Panc1 (cell line): ENCODE measurements around the gene GOLT1B. TPM values are rescaled to one million over a fixed set of nuclear protein-coding genes. Genes with fewer than 3 reads are reported as not detected.

ENCODE experiments used
- ATAC-seq: fragments of 200-7000 bp; cut with Tn5 transposase; 2 replicates; pipeline ENCODE4 v1.9.1; 2020; ENCODE audit warnings: mild to moderate bottlenecking, moderate library complexity
- Bru-seq: library from RNA; stranded (reverse); fragments of 400-500 nt; gene quantifications from one replicate; lab custom pipeline; 2021; lab: Mats Ljungman, UMichigan
- BruChase-seq, 2 experiments: library from RNA; stranded (reverse); fragments of 400-500 nt; gene quantifications; one replicate each; lab custom pipeline; 2021; lab: Mats Ljungman, UMichigan
- BruUV-seq: library from RNA; stranded (reverse); fragments of 400-500 nt; replicated peaks from 2 replicates; lab custom pipeline; 2021; lab: Mats Ljungman, UMichigan
- CTCF ChIA-PET: fragments of 300-600 bp; sonication (Branson Sonifier 250); formaldehyde crosslinking; loops from one replicate; lab custom pipeline; 2022; ENCODE audit warnings: antibody characterized with exemption; lab: Charles Lee
- POLR2A ChIA-PET: fragments of 300-600 bp; sonication (Branson Sonifier 250); formaldehyde crosslinking; loops from one replicate; lab custom pipeline; 2022; ENCODE audit warnings: antibody characterized with exemption; lab: Charles Lee
- DNase-seq: peaks from one replicate; pipeline ENCODE4 v3.0.0-alpha.2; 2010; ENCODE audit warnings: low read depth, low spot score
- H3K27ac ChIP-seq: 2 replicates; pipeline ENCODE4 v1.5.1; 2011; ENCODE audit warnings: mild to moderate bottlenecking, low read length, inconsistent platforms
- H3K27me3 ChIP-seq: fragments of 200-500 bp; sonication (Bioruptor generic); 2 replicates; pipeline ENCODE4 v1.6.0; 2014; ENCODE audit warnings: low read length, inconsistent platforms; ENCODE audit not compliant: control insufficient read depth, insufficient read depth
- H3K36me3 ChIP-seq: fragments of 200-500 bp; sonication (Bioruptor generic); 2 replicates; pipeline ENCODE4 v1.5.1; 2014; ENCODE audit warnings: inconsistent platforms, mild to moderate bottlenecking, low read length, moderate library complexity; ENCODE audit not compliant: control insufficient read depth, insufficient read depth
- H3K4me1 ChIP-seq: 2 replicates; pipeline ENCODE4 v1.5.1; 2011; ENCODE audit warnings: inconsistent platforms, mild to moderate bottlenecking, low read length, moderate library complexity; ENCODE audit not compliant: control insufficient read depth, insufficient read depth
- H3K4me3 ChIP-seq, 2 experiments: 2 replicates each; pipeline ENCODE4 v1.5.1; 2011 to 2012; ENCODE audit warnings: low read depth in 2 of 2, low read length in 2 of 2, mild to moderate bottlenecking in 2 of 2, inconsistent platforms in 1 of 2, moderate library complexity in 1 of 2
- H3K9me3 ChIP-seq: fragments of 200-500 bp; sonication (Bioruptor generic); 2 replicates; pipeline ENCODE4 v1.5.1; 2014; ENCODE audit warnings: low read depth, mild to moderate bottlenecking, inconsistent platforms, low read length, moderate library complexity; ENCODE audit not compliant: control insufficient read depth, insufficient read depth
- POLR2AphosphoS5 ChIP-seq: IDR thresholded peaks from 2 replicates; pipeline ENCODE4 v1.6.1; 2012; ENCODE audit warnings: mild to moderate bottlenecking, low read depth, low read length, moderate library complexity
- SIN3A ChIP-seq: IDR thresholded peaks from 2 replicates; pipeline ENCODE4 v1.6.1; 2012; ENCODE audit warnings: low read depth, mild to moderate bottlenecking, low read length, moderate library complexity, borderline replicate concordance; ENCODE audit not compliant: insufficient read depth
- TCF7L2 ChIP-seq: IDR thresholded peaks from 2 replicates; pipeline ENCODE4 v1.6.1; 2011; ENCODE audit warnings: mild to moderate bottlenecking, low read depth, low read length, inconsistent platforms
- in situ Hi-C: cut with HindIII; loops from 2 replicates; pipeline ENCODE4 v1.10.0; 2016; ENCODE audit warnings: low sequenced_read_pairs, low pct_unique_long_range_greater_than_20kb
- intact Hi-C: fragments of 100-400 bp; cut with micrococcal nuclease; formaldehyde crosslinking; loops from one replicate; pipeline ENCODE4 v1.10.0; 2022; ENCODE audit not compliant: unreplicated experiment
- long read RNA-seq: library from polyadenylated mRNA; unstranded; transcript quantifications from one replicate; pipeline ENCODE4 v2.0.0, GENCODE V29; 2021; ENCODE audit not compliant: unreplicated experiment
- polyA plus RNA-seq: library from polyadenylated mRNA; unstranded; fragments of >200 nt; gene quantifications from one replicate; pipeline ENCODE4 v1.2.1, GENCODE V29; 2012; ENCODE audit warnings: missing spikeins; ENCODE audit not compliant: insufficient read length
- total RNA-seq: library from RNA; stranded (reverse); gene quantifications from one replicate; pipeline ENCODE4 v1.2.1, GENCODE V29; 2021; ENCODE audit not compliant: unreplicated experiment
- TF ChIP-seq, protein P1 (sequence below): fragments of 450-650 bp; IDR thresholded peaks from 2 replicates; pipeline ENCODE4 v1.5.1; 2017; ENCODE audit warnings: mild to moderate bottlenecking
- TF ChIP-seq, protein P2 (sequence below), 2 experiments: IDR thresholded peaks; 2 replicates each; pipeline ENCODE4 v1.6.1; 2011 to 2012; ENCODE audit warnings: low read depth in 2 of 2, control low read depth in 1 of 2, low read length in 1 of 2, mild to moderate bottlenecking in 1 of 2, moderate library complexity in 1 of 2; ENCODE audit not compliant: insufficient read depth in 1 of 2

GOLT1B gene, protein sequence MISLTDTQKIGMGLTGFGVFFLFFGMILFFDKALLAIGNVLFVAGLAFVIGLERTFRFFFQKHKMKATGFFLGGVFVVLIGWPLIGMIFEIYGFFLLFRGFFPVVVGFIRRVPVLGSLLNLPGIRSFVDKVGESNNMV
- total RNA-seq (40.8 TPM), Bru-seq, nascent RNA (percentile 86 among the genes with signal in this experiment), BruChase-seq, experiment 1, labeled RNA remaining after a 2-hour chase (percentile 89 among the genes with signal in this experiment), BruChase-seq, experiment 2, labeled RNA remaining after a 6-hour chase (percentile 96 among the genes with signal in this experiment)
- polyA plus RNA-seq, result 21.4 TPM
- long read RNA-seq, transcript GOLT1B-201 (5 exons, 3,227 nt), result major isoform, 68 of 82 reads
- long read RNA-seq, transcript GOLT1B-203 (6 exons, 1,210 nt), result minor isoform, 5 of 82 reads
- long read RNA-seq, partial matches to known transcripts, result 1 of 82 reads
- long read RNA-seq, other reads (novel, unspliced or antisense), result 2 of 82 reads

DNA sequence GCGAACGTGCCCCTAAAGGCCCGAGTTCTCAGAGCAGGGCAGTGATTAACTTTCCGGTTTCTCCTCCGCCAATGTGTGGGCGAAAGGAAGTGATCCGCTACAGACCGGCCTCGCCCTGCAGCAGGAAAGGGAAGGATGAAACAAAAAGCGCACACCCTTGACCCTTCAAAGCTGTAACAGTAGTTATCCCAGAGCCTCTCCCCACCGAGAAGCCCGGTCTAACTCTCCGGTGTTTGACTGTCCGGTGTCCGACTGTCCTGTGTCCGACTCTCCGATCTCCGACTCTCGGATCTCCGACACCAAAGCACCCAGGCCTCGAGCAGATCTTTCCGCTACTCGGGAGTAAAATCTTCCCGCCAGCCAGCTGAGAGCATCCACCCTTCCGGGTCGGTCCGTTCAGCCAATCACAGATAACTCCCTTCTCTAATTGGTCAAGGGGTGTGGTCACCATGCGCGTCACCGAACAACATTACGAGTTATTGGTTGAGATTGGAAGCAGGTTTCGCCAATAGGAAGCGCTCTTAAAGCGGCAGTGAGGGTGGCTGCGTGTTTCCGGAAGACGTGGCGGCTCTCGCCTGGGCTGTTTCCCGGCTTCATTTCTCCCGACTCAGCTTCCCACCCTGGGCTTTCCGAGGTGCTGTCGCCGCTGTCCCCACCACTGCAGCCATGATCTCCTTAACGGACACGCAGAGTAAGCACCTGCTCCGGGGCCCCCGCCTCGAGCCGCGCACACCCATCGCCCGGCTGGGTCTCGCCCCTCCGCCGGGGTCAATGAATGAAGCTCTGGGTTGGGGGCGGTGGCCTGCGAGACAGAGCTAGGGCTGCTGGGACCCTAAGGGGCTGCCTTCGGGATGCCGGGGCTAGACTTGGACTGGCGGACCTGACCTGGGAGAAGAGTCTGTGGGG lies at the start of gene GOLT1B, which contains the start of gene RECQL:
Gene GOLT1B (plus strand): TSS at position 532 of the 906 bp plus-strand sequence. CDS start 135 bp downstream, at position 667.
Gene RECQL (minus strand): TSS at position 378 of the 906 bp plus-strand sequence. CDS start 2,065 bp downstream, outside the sequence.
- ATAC-seq (peak; percentile 99), DNase-seq (peak; percentile 94)
- in situ Hi-C loops, result no loop called here
- BruUV-seq, result TSS peak; percentile 82
- intact Hi-C loops, result no loop called here
- POLR2A ChIA-PET, result interaction anchor here (0.6 kb wide), 1 partner anchor 205 kb away, joined by 7 read pairs; no protein-coding TSS in a partner anchor
- CTCF ChIA-PET, result interaction anchor here (0.6 kb wide), 1 partner anchor 196 kb away, joined by 5 read pairs; no protein-coding TSS in a partner anchor
- H3K36me3 ChIP-seq, result peaks cover 7% of the 10 kb centered on the region; the same call in 1 of the 2 replicates
- H3K27ac ChIP-seq, result peak within 1 kb of the TSS; percentile 82
- H3K27me3 ChIP-seq, result no peaks in the 10 kb centered on the region
- TF ChIP-seq SIN3A (peak; percentile 94), POLR2AphosphoS5 (peak; percentile 83)
- TF ChIP-seq, protein P1, sequence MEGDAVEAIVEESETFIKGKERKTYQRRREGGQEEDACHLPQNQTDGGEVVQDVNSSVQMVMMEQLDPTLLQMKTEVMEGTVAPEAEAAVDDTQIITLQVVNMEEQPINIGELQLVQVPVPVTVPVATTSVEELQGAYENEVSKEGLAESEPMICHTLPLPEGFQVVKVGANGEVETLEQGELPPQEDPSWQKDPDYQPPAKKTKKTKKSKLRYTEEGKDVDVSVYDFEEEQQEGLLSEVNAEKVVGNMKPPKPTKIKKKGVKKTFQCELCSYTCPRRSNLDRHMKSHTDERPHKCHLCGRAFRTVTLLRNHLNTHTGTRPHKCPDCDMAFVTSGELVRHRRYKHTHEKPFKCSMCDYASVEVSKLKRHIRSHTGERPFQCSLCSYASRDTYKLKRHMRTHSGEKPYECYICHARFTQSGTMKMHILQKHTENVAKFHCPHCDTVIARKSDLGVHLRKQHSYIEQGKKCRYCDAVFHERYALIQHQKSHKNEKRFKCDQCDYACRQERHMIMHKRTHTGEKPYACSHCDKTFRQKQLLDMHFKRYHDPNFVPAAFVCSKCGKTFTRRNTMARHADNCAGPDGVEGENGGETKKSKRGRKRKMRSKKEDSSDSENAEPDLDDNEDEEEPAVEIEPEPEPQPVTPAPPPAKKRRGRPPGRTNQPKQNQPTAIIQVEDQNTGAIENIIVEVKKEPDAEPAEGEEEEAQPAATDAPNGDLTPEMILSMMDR, result no peak
- H3K4me1 ChIP-seq, result peaks cover 14% of the 10 kb centered on the region; the same call in 1 of the 2 replicates
- no peaks in the 10 kb centered on the region for H3K9me3 ChIP-seq
- H3K4me3 ChIP-seq, result peak within 1 kb of the TSS; percentile 88 to 97

DNA sequence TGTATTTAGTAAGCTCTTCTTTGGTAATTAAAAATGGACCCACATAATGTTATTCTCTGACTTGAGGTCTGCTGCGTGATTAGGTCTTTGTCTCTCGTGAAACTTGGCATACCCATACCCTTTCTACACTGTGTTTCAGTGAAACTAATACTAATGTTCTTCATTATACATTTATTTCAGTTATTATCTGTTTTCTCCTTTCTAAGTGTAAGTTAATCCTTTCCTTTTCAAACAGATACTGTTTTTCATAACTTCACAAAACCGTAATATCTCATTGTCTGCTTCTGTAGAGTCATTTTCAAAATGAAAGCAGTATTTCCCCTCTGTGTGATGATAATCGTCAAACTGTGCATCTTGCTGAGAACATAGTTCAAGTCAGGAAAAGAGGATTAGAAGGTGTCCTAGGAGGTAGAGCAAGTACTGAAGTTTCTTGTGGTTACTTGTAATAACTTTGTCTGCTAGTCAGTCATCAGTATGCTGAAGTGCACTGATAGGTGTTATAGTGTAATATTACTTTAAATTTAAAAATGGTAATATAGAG lies 48.2 kb upstream of the GOLT1B start:
- POLR2A ChIA-PET, result no interaction called here
- Histone ChIP-seq H3K9me3 (no peaks in the 10 kb centered on the region), H3K27me3 (no peaks in the 10 kb centered on the region), H3K36me3 (no peaks in the 10 kb centered on the region), H3K4me1 (no peaks in the 10 kb centered on the region), H3K27ac (no peak overlapping the region), H3K4me3 (no peak overlapping the region)
- no peak for ATAC-seq
- intact Hi-C loops, result no loop called here
- no TSS peak for BruUV-seq
- TF ChIP-seq, protein P1, result no peak
- TF ChIP-seq TCF7L2 (no peak), SIN3A (no peak), POLR2AphosphoS5 (no peak)
- TF ChIP-seq, protein P2, sequence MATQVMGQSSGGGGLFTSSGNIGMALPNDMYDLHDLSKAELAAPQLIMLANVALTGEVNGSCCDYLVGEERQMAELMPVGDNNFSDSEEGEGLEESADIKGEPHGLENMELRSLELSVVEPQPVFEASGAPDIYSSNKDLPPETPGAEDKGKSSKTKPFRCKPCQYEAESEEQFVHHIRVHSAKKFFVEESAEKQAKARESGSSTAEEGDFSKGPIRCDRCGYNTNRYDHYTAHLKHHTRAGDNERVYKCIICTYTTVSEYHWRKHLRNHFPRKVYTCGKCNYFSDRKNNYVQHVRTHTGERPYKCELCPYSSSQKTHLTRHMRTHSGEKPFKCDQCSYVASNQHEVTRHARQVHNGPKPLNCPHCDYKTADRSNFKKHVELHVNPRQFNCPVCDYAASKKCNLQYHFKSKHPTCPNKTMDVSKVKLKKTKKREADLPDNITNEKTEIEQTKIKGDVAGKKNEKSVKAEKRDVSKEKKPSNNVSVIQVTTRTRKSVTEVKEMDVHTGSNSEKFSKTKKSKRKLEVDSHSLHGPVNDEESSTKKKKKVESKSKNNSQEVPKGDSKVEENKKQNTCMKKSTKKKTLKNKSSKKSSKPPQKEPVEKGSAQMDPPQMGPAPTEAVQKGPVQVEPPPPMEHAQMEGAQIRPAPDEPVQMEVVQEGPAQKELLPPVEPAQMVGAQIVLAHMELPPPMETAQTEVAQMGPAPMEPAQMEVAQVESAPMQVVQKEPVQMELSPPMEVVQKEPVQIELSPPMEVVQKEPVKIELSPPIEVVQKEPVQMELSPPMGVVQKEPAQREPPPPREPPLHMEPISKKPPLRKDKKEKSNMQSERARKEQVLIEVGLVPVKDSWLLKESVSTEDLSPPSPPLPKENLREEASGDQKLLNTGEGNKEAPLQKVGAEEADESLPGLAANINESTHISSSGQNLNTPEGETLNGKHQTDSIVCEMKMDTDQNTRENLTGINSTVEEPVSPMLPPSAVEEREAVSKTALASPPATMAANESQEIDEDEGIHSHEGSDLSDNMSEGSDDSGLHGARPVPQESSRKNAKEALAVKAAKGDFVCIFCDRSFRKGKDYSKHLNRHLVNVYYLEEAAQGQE (IDR thresholded peaks at IDR 0.05; ENCODE audit: insufficient read depth in 1 of 2, low read depth in 2 of 2, low read length in 1 of 2), result no peak
- in situ Hi-C loops, result no loop called here
- no peak for DNase-seq
- CTCF ChIA-PET, result no interaction called here
